GM21367 (cell line): Measurements from ENCODE around the gene MYLK4.

Source experiments
- ATAC-seq: cut with Tn5 transposase; IDR thresholded peaks from one replicate; pipeline ENCODE4 v1.9.1; 2021; ENCODE audit not compliant: unreplicated experiment

Gene MYLK4

GRCh38 chr6:2750832-2751231 lies at the start of gene MYLK4:
Gene MYLK4 (minus strand): TSS chr6:2750922. CDS start chr6:2749294, 1,628 bp downstream.
- no peak for ATAC-seq

GRCh38 chr6:2799936-2800527 lies 49.3 kb upstream of the MYLK4 start:
- ATAC-seq, result no peak

DNA sequence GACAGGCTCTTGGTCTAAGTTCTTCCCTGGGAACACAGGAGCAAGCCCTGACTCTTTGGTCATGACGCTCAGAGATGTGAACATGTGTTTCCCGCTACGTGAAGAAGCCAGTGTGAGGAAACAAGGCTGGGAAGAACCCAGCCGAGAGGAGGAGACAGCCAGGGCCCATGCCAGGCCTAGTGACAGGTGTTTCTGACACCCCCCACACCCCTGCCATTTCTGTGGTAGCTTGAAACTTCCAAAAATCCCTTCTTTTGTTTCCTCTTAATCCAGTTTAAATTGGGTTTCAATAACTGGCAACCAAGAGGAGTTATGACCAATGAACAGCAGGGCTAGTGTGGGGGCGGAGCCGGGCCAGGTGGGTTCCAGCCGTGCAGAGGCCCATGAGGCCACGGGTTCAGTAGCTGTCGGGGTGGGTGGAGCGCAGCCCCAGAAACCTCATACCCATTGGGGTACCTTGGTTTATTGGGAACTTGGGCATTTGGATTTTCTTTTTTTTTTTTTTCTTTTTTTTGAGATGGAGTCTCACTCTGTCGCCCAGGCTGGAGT lies 47.9 kb upstream of the MYLK4 start:
- ATAC-seq, result no peak

DNA sequence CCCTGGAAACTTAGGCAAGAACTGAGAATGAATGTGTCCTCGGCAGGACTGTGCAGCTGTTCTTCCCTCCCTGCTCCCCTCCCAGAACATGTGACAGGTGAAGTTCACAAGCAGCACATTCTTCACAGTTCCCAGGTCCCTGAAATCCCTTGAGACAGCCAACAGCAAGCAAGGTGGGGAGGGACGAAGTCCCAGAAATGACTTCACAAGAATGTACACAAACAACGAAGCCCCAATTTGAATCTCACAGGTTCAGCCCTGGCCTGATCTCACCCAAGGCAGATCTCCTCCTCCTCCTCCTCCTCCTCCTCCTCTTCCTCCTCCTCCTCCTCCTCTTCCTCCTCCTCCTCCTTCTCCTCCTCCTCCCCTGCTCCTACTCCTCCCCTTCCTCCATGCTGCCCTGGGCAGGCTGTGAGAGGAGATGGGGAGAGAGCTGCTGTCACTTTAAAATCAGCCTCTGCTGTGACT lies 46.9 kb upstream of the MYLK4 start:
- ATAC-seq, result no peak

GRCh38 chr6:2796861-2797260 lies 46.1 kb upstream of the MYLK4 start:
- ATAC-seq, result no peak

GRCh38 chr6:2795956-2796355 lies 45.2 kb upstream of the MYLK4 start:
- ATAC-seq, result no peak

GRCh38 chr6:2795162-2795561 lies 44.4 kb upstream of the MYLK4 start:
- no peak for ATAC-seq

- no peak for ATAC-seq
Measured at GRCh38 chr6:2794171-2794730, 43.5 kb upstream of the MYLK4 start.

- no peak for ATAC-seq
Measured at GRCh38 chr6:2793534-2794151, 42.9 kb upstream of the MYLK4 start.

DNA sequence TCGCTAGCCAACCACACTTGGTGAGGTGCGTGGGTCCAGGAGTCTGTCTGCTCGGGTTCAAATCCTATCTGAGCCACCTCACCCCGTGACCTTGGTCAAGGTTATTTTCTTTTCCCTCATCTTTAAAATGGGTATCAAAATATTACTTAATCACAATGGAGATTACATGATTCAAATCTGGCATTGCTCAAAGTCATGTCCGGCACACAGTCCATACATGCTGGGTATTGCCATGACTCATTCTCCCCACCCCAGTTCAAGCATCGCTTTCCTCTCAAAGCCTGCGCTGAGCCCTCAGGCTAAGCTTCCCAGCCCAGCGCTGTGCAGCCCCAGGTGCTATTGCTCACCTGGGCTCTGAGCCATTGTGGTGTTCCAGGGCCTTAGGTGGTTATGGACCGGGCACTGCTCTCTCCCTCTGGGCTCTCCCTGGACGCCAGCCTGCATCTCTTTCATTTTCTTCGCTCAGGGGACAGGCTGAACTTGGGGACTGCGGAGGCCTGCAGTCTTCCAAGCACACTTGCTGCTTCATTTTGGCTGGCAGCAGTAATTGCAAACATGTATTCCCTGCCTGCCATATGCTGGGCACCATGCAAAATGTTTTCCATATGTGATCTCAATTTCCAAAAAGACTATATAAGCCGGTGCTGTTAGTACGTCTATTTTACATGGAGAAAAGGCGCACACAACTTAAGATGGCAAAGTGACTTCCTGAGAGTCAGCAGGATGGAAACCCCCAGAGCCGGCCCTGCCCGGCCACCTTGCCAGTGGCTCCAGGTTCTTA lies 41.8 kb upstream of the MYLK4 start:
- ATAC-seq, result no peak

GRCh38 chr6:2791450-2791974 lies 40.8 kb upstream of the MYLK4 start:
- ATAC-seq, result no peak

DNA sequence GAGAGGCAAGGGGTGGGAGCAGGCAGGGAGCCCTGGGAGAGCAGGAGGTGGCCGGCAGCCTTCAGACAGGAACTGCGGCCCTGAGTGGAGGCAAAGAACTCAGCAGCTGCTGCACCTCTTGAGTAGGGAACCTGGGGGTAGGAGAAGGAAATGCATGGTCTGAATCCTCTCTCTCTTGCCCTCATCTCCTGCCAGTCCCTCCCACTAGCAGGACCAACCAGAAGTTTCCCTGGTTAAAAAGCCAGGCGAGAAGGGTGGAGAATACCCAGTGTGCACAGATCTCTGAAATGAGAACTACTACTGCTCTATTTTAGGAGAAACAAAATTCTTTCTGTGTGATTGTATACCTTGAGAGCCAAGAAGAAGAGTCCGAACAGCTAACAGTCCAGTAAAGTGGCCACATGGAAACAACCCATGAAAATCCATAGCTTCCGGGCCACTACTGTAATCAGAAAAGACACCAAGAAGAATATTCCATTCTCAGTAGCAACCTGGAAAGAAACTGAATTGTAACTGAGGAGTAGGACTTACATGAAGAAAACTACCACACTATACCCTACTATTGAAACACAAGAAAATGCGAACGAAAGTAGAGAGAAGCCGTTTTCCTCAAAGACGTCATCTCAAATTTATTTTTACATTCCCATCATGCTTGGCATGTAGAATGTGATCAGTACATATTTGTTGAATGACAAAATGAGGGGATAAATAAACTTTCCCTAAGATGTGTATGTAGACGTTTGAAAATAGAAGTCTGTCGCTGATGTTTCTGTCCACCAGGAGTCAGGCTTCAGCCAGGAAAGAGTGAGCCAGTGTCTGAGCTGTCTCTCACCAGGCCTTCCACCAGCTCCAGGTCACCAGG lies 40.1 kb upstream of the MYLK4 start:
- ATAC-seq, result peak; percentile 67

- no peak for ATAC-seq
Measured at GRCh38 chr6:2786269-2786668, 35.5 kb upstream of the MYLK4 start.

- ATAC-seq, result no peak
Measured at GRCh38 chr6:2784930-2785329, 34.2 kb upstream of the MYLK4 start.

- ATAC-seq, result no peak
Measured at GRCh38 chr6:2784061-2784460, 33.3 kb upstream of the MYLK4 start.

- no peak for ATAC-seq
Measured at GRCh38 chr6:2783188-2783963, 32.7 kb upstream of the MYLK4 start.

DNA sequence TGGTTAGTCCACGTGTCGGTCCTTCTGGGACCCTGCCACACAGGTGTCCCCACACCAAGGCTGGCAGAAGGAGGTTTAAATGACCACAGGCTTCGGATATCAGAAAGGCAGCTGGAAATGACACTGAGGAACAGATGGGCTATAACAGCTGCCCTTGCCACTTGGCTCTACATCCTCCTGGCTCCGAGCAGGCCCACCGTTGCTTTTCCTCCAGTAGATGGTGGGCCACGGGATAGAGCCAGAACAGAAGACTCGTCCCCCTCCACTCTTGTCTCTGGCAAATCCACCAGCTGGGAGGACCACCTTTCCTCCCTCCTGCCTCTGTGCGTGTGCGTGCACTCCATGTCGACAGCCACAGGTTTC lies 32.1 kb upstream of the MYLK4 start:
- ATAC-seq, result no peak

DNA sequence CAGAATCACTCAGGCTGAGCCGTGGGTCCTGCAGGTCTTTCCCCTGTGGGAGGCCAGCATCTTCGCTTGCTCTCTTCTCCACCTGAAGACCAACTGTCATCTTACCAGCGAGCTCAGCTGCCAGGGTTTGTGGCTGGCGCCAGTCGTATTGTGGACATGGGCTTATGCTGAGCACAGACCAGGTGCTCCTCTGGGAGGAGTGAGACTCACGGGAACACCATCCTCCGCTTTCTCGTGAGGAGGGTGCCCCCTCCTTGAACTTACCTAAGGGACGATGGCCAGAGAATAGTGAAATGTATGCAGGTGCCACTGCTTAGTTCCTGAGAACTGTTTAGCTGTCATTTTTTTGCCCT lies 31.6 kb upstream of the MYLK4 start:
- no peak for ATAC-seq

DNA sequence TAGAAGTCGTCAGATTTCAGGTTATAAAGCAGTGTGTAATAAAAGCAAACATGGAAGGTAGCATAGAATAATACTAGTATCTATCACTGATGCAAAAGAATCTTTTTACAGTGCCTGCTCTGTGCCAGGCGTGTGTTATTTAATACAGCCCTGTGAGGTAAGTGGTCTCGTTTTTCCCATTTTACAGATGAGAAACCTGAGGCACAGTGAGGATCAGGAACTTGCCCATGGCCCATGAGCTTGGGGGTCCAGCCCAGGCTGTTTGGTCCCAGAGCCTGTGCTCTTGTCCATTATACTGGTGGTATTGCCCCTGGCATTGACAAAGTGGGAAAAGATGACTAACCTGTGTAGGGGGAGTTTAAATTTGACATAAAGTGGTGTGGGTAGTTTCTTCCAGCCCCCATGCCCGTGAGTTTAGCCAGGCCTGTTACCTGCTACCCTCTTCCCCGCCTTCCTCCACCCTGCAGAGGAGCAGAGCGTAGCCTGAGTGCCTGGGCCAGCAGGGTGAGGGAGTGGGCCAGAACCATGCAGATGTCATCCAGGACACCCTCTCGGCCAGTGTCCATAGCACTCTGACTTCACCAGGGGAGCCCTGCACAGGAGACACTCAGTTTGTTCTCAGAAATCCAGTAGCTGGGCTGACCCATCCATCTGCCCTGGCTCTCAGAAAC lies 31.1 kb upstream of the MYLK4 start:
- no peak for ATAC-seq
